HG03442 (cell line): ENCODE measurements around the gene BDH1.

Experiments used
- ATAC-seq: cut with Tn5 transposase; IDR thresholded peaks from one replicate; pipeline ENCODE4 v1.9.1; 2021; ENCODE audit warnings: mild to moderate bottlenecking, moderate library complexity; ENCODE audit not compliant: unreplicated experiment

The BDH1 gene

GRCh38 chr3:197464794-197465193 is 91.0 kb downstream of the BDH1 start:
- no peak for ATAC-seq

GRCh38 chr3:197463279-197463678 is 92.5 kb downstream of the BDH1 start:
- no peak for ATAC-seq

DNA sequence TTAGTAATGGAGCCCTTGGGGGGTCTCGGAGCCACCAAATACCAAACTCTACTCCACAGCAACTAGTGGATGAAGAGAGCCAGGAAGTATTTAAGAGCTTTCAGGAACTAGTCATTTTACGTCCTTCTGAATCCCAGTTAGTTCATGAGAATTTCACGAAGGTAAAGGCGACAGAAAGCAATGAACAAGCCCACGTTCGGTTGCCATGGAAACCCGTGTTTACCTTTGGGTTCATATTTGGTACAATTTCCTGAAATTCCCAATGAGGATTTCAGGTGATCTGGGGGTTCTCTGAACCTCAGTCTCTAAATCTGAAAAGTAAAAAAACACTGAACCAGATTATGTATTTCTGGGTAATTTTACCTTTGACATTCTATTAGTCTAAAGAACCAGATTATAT is 93.0 kb downstream of the BDH1 start:
- no peak for ATAC-seq

DNA sequence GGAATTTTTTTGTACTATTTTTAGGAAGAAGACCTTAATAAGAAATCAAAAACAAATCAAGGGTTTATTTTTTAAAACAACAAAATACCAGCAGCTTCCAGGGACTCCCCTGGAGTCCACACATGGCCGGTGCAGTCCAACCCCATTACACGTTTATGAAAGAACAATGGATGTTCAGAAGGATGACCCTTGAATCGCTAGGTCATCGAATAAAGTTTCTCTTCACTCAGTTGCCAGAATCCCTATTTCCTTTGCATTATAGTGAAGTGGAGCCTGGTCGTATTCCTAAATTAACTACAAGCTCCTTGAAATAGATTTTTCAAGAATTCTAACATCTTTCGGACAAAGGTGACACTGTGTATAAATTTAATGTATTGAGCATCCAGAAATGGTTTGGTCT is 95.1 kb downstream of the BDH1 start:
- ATAC-seq = no peak

DNA sequence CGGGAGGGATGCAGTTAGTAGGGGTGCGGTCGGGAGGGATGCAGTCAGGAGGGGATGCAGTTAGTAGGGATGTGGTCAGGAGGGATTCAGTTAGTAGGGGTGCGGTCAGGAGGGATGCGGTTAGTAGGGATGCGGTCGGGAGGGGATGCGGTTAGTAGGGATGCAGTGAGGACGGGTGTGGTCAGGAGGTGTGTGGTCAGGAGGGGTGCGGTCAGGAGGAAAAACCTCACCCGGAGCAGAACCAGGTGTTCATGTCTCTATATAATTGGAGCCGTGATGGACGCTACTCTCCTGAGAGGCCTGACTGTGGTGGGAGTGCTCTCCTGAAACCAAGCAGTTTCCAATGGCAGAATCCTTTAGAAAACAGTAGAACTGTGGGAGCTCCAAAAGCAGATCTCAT is 95.8 kb downstream of the BDH1 start:
- no peak for ATAC-seq
